Muscle layer of duodenum (tissue), 2 donors: ENCODE measurements around the gene CYTH3.

Source experiments
- H3K27ac ChIP-seq: one replicate; pipeline ENCODE4 v1.7.0; 2013; ENCODE audit warnings: mild to moderate bottlenecking, low read length
- H3K27me3 ChIP-seq: one replicate; pipeline ENCODE4 v1.7.0; 2013; ENCODE audit warnings: low read depth, mild to moderate bottlenecking, control low read depth, low read length
- H3K36me3 ChIP-seq, 2 donors: one replicate each; pipeline ENCODE4 v1.7.0; 2013; ENCODE audit warnings: low read length in 2 of 2, control low read depth in 1 of 2, mild to moderate bottlenecking in 1 of 2; ENCODE audit not compliant: insufficient read depth in 2 of 2, control insufficient read depth in 1 of 2
- H3K4me1 ChIP-seq, 2 donors: one replicate each; pipeline ENCODE4 v1.7.0; 2013; ENCODE audit warnings: low read length in 2 of 2, mild to moderate bottlenecking in 2 of 2, control low read depth in 1 of 2, moderate library complexity in 1 of 2; ENCODE audit not compliant: insufficient read depth in 2 of 2, control insufficient read depth in 1 of 2
- H3K4me3 ChIP-seq, 2 donors: one replicate each; pipeline ENCODE4 v1.7.0; 2013; ENCODE audit warnings: low read length in 2 of 2, low read depth in 1 of 2, mild to moderate bottlenecking in 1 of 2
- H3K9me3 ChIP-seq, 2 donors: one replicate each; pipeline ENCODE4 v1.7.0; 2013; ENCODE audit warnings: low read length in 2 of 2, control low read depth in 1 of 2, mild to moderate bottlenecking in 1 of 2; ENCODE audit not compliant: control insufficient read depth in 1 of 2
- donor health status: healthy.

Gene CYTH3

GRCh38 chr7:6167587-6168476 is 104.6 kb downstream of the CYTH3 start:
- H3K9me3 ChIP-seq, result no peaks in the 10 kb centered on the region
- H3K27ac ChIP-seq, result no peak overlapping the region
- H3K36me3 ChIP-seq, result peaks cover 0 to 30% of the 10 kb centered on the region in 2 donors
- no peaks in the 10 kb centered on the region for H3K27me3 ChIP-seq
- H3K4me1 ChIP-seq, result peaks cover 0 to 18% of the 10 kb centered on the region in 2 donors
- H3K4me3 ChIP-seq, result no peak overlapping the region

- H3K36me3 ChIP-seq, result peaks cover 3 to 29% of the 10 kb centered on the region in 2 donors
- no peak overlapping the region for H3K27ac ChIP-seq
- H3K9me3 ChIP-seq, result no peaks in the 10 kb centered on the region
- no peaks in the 10 kb centered on the region for H3K27me3 ChIP-seq
- H3K4me1 ChIP-seq, result peaks cover 0 to 19% of the 10 kb centered on the region in 2 donors
- no peak overlapping the region for H3K4me3 ChIP-seq
Measured at GRCh38 chr7:6167004-6167551, 105.3 kb downstream of the CYTH3 start.

GRCh38 chr7:6166443-6166891 is 106.0 kb downstream of the CYTH3 start:
- no peak overlapping the region for H3K4me3 ChIP-seq
- no peak overlapping the region for H3K27ac ChIP-seq
- peaks cover 3 to 29% of the 10 kb centered on the region in 2 donors for H3K36me3 ChIP-seq
- H3K9me3 ChIP-seq, result no peaks in the 10 kb centered on the region
- peaks cover 0 to 19% of the 10 kb centered on the region in 2 donors for H3K4me1 ChIP-seq
- no peaks in the 10 kb centered on the region for H3K27me3 ChIP-seq

- Histone ChIP-seq H3K27me3 (no peaks in the 10 kb centered on the region), H3K4me1 (peaks cover 0 to 19% of the 10 kb centered on the region in 2 donors), H3K36me3 (peaks cover 3 to 25% of the 10 kb centered on the region in 2 donors), H3K9me3 (no peaks in the 10 kb centered on the region), H3K4me3 (no peak overlapping the region), H3K27ac (no peak overlapping the region)
Measured at GRCh38 chr7:6165521-6166320, 106.7 kb downstream of the CYTH3 start.

- Histone ChIP-seq H3K4me3 (no peak overlapping the region), H3K27me3 (no peaks in the 10 kb centered on the region), H3K27ac (no peak overlapping the region), H3K4me1 (peaks cover 0 to 25% of the 10 kb centered on the region in 2 donors), H3K9me3 (no peaks in the 10 kb centered on the region), H3K36me3 (peaks cover 3 to 19% of the 10 kb centered on the region in 2 donors)
Measured at GRCh38 chr7:6165075-6165474, 107.3 kb downstream of the CYTH3 start.

GRCh38 chr7:6164491-6164890 is 107.9 kb downstream of the CYTH3 start:
- H3K4me1 ChIP-seq, result peaks cover 0 to 26% of the 10 kb centered on the region in 2 donors
- H3K36me3 ChIP-seq, result peaks cover 3 to 13% of the 10 kb centered on the region in 2 donors
- H3K27ac ChIP-seq, result no peak overlapping the region
- no peaks in the 10 kb centered on the region for H3K27me3 ChIP-seq
- no peaks in the 10 kb centered on the region for H3K9me3 ChIP-seq
- H3K4me3 ChIP-seq, result no peak overlapping the region

- H3K4me3 ChIP-seq, result no peak overlapping the region
- H3K27ac ChIP-seq, result no peak overlapping the region
- H3K36me3 ChIP-seq, result peaks cover 8 to 13% of the 10 kb centered on the region in 2 donors
- H3K9me3 ChIP-seq, result no peaks in the 10 kb centered on the region
- no peaks in the 10 kb centered on the region for H3K27me3 ChIP-seq
- H3K4me1 ChIP-seq, result peaks cover 0 to 26% of the 10 kb centered on the region in 2 donors
Measured at GRCh38 chr7:6164010-6164409, 108.4 kb downstream of the CYTH3 start.

GRCh38 chr7:6163402-6163801 is 109.0 kb downstream of the CYTH3 start:
- no peaks in the 10 kb centered on the region for H3K9me3 ChIP-seq
- H3K27me3 ChIP-seq, result no peaks in the 10 kb centered on the region
- H3K36me3 ChIP-seq, result peaks cover 8 to 16% of the 10 kb centered on the region in 2 donors
- H3K4me1 ChIP-seq, result peaks cover 0 to 26% of the 10 kb centered on the region in 2 donors
- H3K4me3 ChIP-seq, result no peak overlapping the region
- H3K27ac ChIP-seq, result no peak overlapping the region

- no peak overlapping the region for H3K27ac ChIP-seq
- H3K36me3 ChIP-seq, result peaks cover 8 to 22% of the 10 kb centered on the region in 2 donors
- H3K27me3 ChIP-seq, result no peaks in the 10 kb centered on the region
- H3K4me3 ChIP-seq, result no peak overlapping the region
- H3K9me3 ChIP-seq, result no peaks in the 10 kb centered on the region
- peaks cover 0 to 26% of the 10 kb centered on the region in 2 donors for H3K4me1 ChIP-seq
Measured at GRCh38 chr7:6162650-6163366, 109.6 kb downstream of the CYTH3 start.

- Histone ChIP-seq H3K36me3 (peaks cover 8 to 26% of the 10 kb centered on the region in 2 donors), H3K4me3 (no peak overlapping the region), H3K9me3 (no peaks in the 10 kb centered on the region), H3K27me3 (no peaks in the 10 kb centered on the region), H3K27ac (peak overlapping the region; percentile 63), H3K4me1 (peaks cover 0 to 20% of the 10 kb centered on the region in 2 donors)
Measured at GRCh38 chr7:6162331-6162620, 110.1 kb downstream of the CYTH3 start.
